ENCODE data around the gene MLX. TPM values are rescaled to one million over a fixed set of nuclear protein-coding genes. Genes with fewer than 3 reads are reported as not detected.

MLX gene
- total RNA-seq, 1 experiment from 2014 or later: 37.5 TPM

DNA sequence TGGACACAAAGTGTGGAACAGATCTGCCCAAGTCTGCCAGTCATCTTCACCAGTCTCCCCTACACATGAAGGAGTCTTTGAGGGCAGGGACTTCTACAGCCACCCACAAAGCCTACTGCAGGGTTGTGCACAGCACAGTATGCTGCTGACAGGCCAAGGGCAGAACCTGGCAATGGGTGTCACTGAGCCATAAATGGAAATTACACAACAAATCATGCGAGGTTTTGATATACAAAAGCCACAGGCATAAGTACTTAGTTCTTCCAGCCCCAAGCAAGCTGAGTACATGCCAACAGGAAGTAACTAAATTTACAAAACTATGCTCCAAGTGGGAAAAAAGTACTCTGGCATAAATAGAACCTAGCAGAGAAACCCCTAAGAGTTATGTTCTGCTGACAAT, 18.5 kb downstream of the MLX start:
- Mint-ChIP-seq H3K4me1 (ENCODE audit: low read depth, unreplicated experiment) (no peaks in the 10 kb centered on the region), H3K9me3 (ENCODE audit: unreplicated experiment) (no peaks in the 10 kb centered on the region), H3K27me3 (ENCODE audit: insufficient read depth, unreplicated experiment) (no peaks in the 10 kb centered on the region), H3K4me3 (ENCODE audit: unreplicated experiment) (no peak overlapping the region), H3K36me3 (ENCODE audit: insufficient read depth, unreplicated experiment) (peaks cover 67% of the 10 kb centered on the region), H3K27ac (ENCODE audit: unreplicated experiment) (no peak overlapping the region)
- no peaks in the 10 kb centered on the region for H3K9me3 ChIP-seq
- H3K36me3 ChIP-seq (ENCODE audit: control insufficient read depth, insufficient read depth, low read length): peaks cover 2% of the 10 kb centered on the region
- intact Hi-C loops (cut with micrococcal nuclease; ENCODE audit: unreplicated experiment): no loop called here
- H3K27me3 ChIP-seq (replicated peaks; ENCODE audit: control insufficient read depth, insufficient read depth, low read length): no peaks in the 10 kb centered on the region
- POLR2A ChIA-PET: interaction anchor here (0.6 kb wide), 1 partner anchor 38 kb away, joined by 7 read pairs; no protein-coding TSS in a partner anchor
- no peak overlapping the region for H3K4me3 ChIP-seq (ENCODE audit: low read depth, low read length)
- no peak for DNase-seq
- CTCF ChIA-PET: no interaction called here
- H3K4me1 ChIP-seq: no peaks in the 10 kb centered on the region
- BruUV-seq (replicated peaks): no TSS peak
- TF ChIP-seq, protein P1, sequence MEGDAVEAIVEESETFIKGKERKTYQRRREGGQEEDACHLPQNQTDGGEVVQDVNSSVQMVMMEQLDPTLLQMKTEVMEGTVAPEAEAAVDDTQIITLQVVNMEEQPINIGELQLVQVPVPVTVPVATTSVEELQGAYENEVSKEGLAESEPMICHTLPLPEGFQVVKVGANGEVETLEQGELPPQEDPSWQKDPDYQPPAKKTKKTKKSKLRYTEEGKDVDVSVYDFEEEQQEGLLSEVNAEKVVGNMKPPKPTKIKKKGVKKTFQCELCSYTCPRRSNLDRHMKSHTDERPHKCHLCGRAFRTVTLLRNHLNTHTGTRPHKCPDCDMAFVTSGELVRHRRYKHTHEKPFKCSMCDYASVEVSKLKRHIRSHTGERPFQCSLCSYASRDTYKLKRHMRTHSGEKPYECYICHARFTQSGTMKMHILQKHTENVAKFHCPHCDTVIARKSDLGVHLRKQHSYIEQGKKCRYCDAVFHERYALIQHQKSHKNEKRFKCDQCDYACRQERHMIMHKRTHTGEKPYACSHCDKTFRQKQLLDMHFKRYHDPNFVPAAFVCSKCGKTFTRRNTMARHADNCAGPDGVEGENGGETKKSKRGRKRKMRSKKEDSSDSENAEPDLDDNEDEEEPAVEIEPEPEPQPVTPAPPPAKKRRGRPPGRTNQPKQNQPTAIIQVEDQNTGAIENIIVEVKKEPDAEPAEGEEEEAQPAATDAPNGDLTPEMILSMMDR (IDR thresholded peaks at IDR 0.05; ENCODE audit: insufficient read depth in 1 of 2, low read depth in 1 of 2, low read length in 1 of 2, severe bottlenecking in 1 of 2, unreplicated experiment in 1 of 2): no peak

- no peak overlapping the region for H3K4me3 Mint-ChIP-seq (ENCODE audit: unreplicated experiment)
Observed at GRCh38 chr17:42586514-42587230, 19.8 kb downstream of the MLX start.

GRCh38 chr17:42590886-42591285, 24.0 kb downstream of the MLX start:
- ChIA-PET CTCF (no interaction called here), POLR2A (no interaction called here)
- peaks cover 50% of the 10 kb centered on the region for H3K36me3 Mint-ChIP-seq (ENCODE audit: insufficient read depth, unreplicated experiment)
- intact Hi-C loops (cut with micrococcal nuclease; ENCODE audit: unreplicated experiment): no loop called here
- Histone ChIP-seq H3K4me1 (no peaks in the 10 kb centered on the region), H3K9me3 (no peaks in the 10 kb centered on the region), H3K36me3 (ENCODE audit: control insufficient read depth, insufficient read depth, low read length) (peaks cover 2% of the 10 kb centered on the region), H3K27me3 (replicated peaks; ENCODE audit: control insufficient read depth, insufficient read depth, low read length) (no peaks in the 10 kb centered on the region), H3K4me3 (ENCODE audit: low read depth, low read length) (no peak overlapping the region)
- TF ChIP-seq, protein P1 (IDR thresholded peaks at IDR 0.05; ENCODE audit: insufficient read depth in 1 of 2, low read depth in 1 of 2, low read length in 1 of 2, severe bottlenecking in 1 of 2, unreplicated experiment in 1 of 2): no peak
- H3K27ac Mint-ChIP-seq (ENCODE audit: unreplicated experiment): no peak overlapping the region
- no peak for DNase-seq
- H3K4me1 Mint-ChIP-seq (ENCODE audit: low read depth, unreplicated experiment): no peaks in the 10 kb centered on the region
- H3K9me3 Mint-ChIP-seq (ENCODE audit: unreplicated experiment): no peaks in the 10 kb centered on the region
- no peak overlapping the region for H3K4me3 Mint-ChIP-seq (ENCODE audit: unreplicated experiment)
- BruUV-seq (replicated peaks): no TSS peak
- H3K27me3 Mint-ChIP-seq (ENCODE audit: insufficient read depth, unreplicated experiment): no peaks in the 10 kb centered on the region

More at GRCh38 chr17:42586514-42587230, 19.8 kb downstream of the MLX start:
- Histone ChIP-seq H3K36me3 (ENCODE audit: control insufficient read depth, insufficient read depth, low read length) (peaks cover 2% of the 10 kb centered on the region), H3K4me1 (no peaks in the 10 kb centered on the region), H3K27me3 (replicated peaks; ENCODE audit: control insufficient read depth, insufficient read depth, low read length) (no peaks in the 10 kb centered on the region), H3K9me3 (no peaks in the 10 kb centered on the region), H3K4me3 (ENCODE audit: low read depth, low read length) (no peak overlapping the region)
- Mint-ChIP-seq H3K27ac (ENCODE audit: unreplicated experiment) (no peak overlapping the region), H3K27me3 (ENCODE audit: insufficient read depth, unreplicated experiment) (no peaks in the 10 kb centered on the region), H3K9me3 (ENCODE audit: unreplicated experiment) (no peaks in the 10 kb centered on the region), H3K4me1 (ENCODE audit: low read depth, unreplicated experiment) (no peaks in the 10 kb centered on the region), H3K36me3 (ENCODE audit: insufficient read depth, unreplicated experiment) (peaks cover 71% of the 10 kb centered on the region)
- BruUV-seq (replicated peaks): no TSS peak
- DNase-seq: no peak
- intact Hi-C loops (cut with micrococcal nuclease; ENCODE audit: unreplicated experiment): no loop called here
- CTCF ChIA-PET: interaction anchor here (1.5 kb wide), 1 partner anchor 8 kb away, joined by 5 read pairs; no protein-coding TSS in a partner anchor
- TF ChIP-seq, protein P1 (IDR thresholded peaks at IDR 0.05; ENCODE audit: insufficient read depth in 1 of 2, low read depth in 1 of 2, low read length in 1 of 2, severe bottlenecking in 1 of 2, unreplicated experiment in 1 of 2): no peak
- POLR2A ChIA-PET: interaction anchor here (0.6 kb wide), 1 partner anchor 267 kb away, joined by 3 read pairs; no protein-coding TSS in a partner anchor
